ENCODE measurements around the gene LPP. TPM values are rescaled to one million over a fixed set of nuclear protein-coding genes. Genes with fewer than 3 reads are reported as not detected.

The LPP gene
- total RNA-seq, 1 experiment from 2014 or later, result 20.4 TPM

- ChIA-PET POLR2A (ENCODE audit: unreplicated experiment) (no interaction called here), CTCF (no interaction called here)
- no peaks in the 10 kb centered on the region for H4K20me1 ChIP-seq (ENCODE audit: low read length)
- no peak overlapping the region for H3K4me2 ChIP-seq (ENCODE audit: low read length)
- no peaks in the 10 kb centered on the region for H3K9me2 ChIP-seq (replicated peaks; ENCODE audit: low read length)
- no peaks in the 10 kb centered on the region for H3K4me1 ChIP-seq (ENCODE audit: insufficient read depth, low read length)
- DNase-seq, result no peak
- no peaks in the 10 kb centered on the region for H3K9me3 ChIP-seq (ENCODE audit: low read length)
- no peak overlapping the region for H3K9ac ChIP-seq (ENCODE audit: low read length)
- H3K27me3 ChIP-seq (ENCODE audit: low read length), result no peaks in the 10 kb centered on the region
- no peaks in the 10 kb centered on the region for H3K36me3 ChIP-seq (ENCODE audit: low read depth, low read length)
- intact Hi-C loops (cut with micrococcal nuclease), result no loop called here
- H3F3A ChIP-seq (ENCODE audit: low read length, unreplicated experiment), result no peaks in the 10 kb centered on the region
- BruUV-seq (replicated peaks), result no TSS peak
- TF ChIP-seq, protein P1, sequence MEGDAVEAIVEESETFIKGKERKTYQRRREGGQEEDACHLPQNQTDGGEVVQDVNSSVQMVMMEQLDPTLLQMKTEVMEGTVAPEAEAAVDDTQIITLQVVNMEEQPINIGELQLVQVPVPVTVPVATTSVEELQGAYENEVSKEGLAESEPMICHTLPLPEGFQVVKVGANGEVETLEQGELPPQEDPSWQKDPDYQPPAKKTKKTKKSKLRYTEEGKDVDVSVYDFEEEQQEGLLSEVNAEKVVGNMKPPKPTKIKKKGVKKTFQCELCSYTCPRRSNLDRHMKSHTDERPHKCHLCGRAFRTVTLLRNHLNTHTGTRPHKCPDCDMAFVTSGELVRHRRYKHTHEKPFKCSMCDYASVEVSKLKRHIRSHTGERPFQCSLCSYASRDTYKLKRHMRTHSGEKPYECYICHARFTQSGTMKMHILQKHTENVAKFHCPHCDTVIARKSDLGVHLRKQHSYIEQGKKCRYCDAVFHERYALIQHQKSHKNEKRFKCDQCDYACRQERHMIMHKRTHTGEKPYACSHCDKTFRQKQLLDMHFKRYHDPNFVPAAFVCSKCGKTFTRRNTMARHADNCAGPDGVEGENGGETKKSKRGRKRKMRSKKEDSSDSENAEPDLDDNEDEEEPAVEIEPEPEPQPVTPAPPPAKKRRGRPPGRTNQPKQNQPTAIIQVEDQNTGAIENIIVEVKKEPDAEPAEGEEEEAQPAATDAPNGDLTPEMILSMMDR (conservative IDR thresholded peaks at IDR 0.05; ENCODE audit: low read depth, low read length), result no peak
- TF ChIP-seq EZH2phosphoT487 (IDR thresholded peaks at IDR 0.05; ENCODE audit: borderline replicate concordance, low read length), result no peak
- no peak for TF ChIP-seq EZH2 (IDR thresholded peaks at IDR 0.05; ENCODE audit: low read length, unreplicated experiment)
- H3K4me3 ChIP-seq (ENCODE audit: low read length), result no peak overlapping the region
- no peak overlapping the region for H2AFZ ChIP-seq (ENCODE audit: low read length)
- no peaks in the 10 kb centered on the region for H3K79me2 ChIP-seq (ENCODE audit: low read length)
- no peak for ATAC-seq
- no peak overlapping the region for H3K27ac ChIP-seq (ENCODE audit: low read length)
Observed at GRCh38 chr3:188782613-188783124, 628.7 kb downstream of the LPP start.

- H3K9me3 ChIP-seq (ENCODE audit: low read length), result no peaks in the 10 kb centered on the region
Observed at GRCh38 chr3:188786424-188786823, 632.5 kb downstream of the LPP start.

DNA sequence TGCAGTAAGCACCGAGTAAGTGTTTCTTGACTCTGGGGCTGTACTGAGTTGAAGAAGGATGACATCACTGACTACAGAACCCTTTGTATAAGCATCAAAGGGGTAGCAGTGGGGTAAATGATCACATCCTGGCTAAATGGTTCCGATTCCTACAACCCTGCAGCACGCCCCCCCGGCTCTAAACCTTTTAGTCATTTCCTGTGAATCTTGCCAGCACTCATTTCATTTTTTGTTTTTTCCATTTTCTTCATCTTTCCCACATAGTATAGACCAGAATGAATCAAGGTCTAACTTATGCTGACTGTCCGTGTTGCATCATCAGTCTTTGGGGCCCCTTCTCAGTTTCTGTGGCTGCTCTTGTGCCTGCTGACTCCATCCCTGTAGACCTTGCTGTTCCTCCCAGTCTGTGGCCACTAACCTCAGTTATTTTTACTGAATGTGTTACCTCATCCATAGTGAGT lies 634.7 kb downstream of the LPP start:
- no peak overlapping the region for H3K4me2 ChIP-seq (ENCODE audit: low read length)
- H3F3A ChIP-seq (ENCODE audit: low read length, unreplicated experiment), result no peaks in the 10 kb centered on the region
- intact Hi-C loops (cut with micrococcal nuclease), result no loop called here
- no peaks in the 10 kb centered on the region for H3K79me2 ChIP-seq (ENCODE audit: low read length)
- no TSS peak for BruUV-seq (replicated peaks)
- ATAC-seq (peak; percentile 68), DNase-seq (peak; percentile 45)
- no peak overlapping the region for H3K27ac ChIP-seq (ENCODE audit: low read length)
- H3K4me3 ChIP-seq (ENCODE audit: low read length), result no peak overlapping the region
- no peaks in the 10 kb centered on the region for H4K20me1 ChIP-seq (ENCODE audit: low read length)
- no peaks in the 10 kb centered on the region for H3K9me2 ChIP-seq (replicated peaks; ENCODE audit: low read length)
- H2AFZ ChIP-seq (ENCODE audit: low read length), result no peak overlapping the region
- ChIA-PET CTCF (no interaction called here), POLR2A (ENCODE audit: unreplicated experiment) (no interaction called here)
- TF ChIP-seq EZH2 (IDR thresholded peaks at IDR 0.05; ENCODE audit: low read length, unreplicated experiment), result no peak
- TF ChIP-seq, protein P1 (conservative IDR thresholded peaks at IDR 0.05; ENCODE audit: low read depth, low read length), result no peak
- no peak for TF ChIP-seq EZH2phosphoT487 (IDR thresholded peaks at IDR 0.05; ENCODE audit: borderline replicate concordance, low read length)
- peaks cover 10% of the 10 kb centered on the region; the same call in 1 of the 2 replicates for H3K4me1 ChIP-seq (ENCODE audit: insufficient read depth, low read length)
- no peak overlapping the region for H3K9ac ChIP-seq (ENCODE audit: low read length)
- H3K9me3 ChIP-seq (ENCODE audit: low read length), result no peaks in the 10 kb centered on the region
- H3K27me3 ChIP-seq (ENCODE audit: low read length), result no peaks in the 10 kb centered on the region
- H3K36me3 ChIP-seq (ENCODE audit: low read depth, low read length), result no peaks in the 10 kb centered on the region

More at GRCh38 chr3:188786424-188786823, 632.5 kb downstream of the LPP start:
- no peaks in the 10 kb centered on the region for H3K36me3 ChIP-seq (ENCODE audit: low read depth, low read length)
- no peak overlapping the region for H3K27ac ChIP-seq (ENCODE audit: low read length)
- H3K27me3 ChIP-seq (ENCODE audit: low read length), result no peaks in the 10 kb centered on the region
- peak; percentile 7 for DNase-seq
- no peaks in the 10 kb centered on the region for H3K79me2 ChIP-seq (ENCODE audit: low read length)
- intact Hi-C loops (cut with micrococcal nuclease), result no loop called here
- no peak overlapping the region for H3K4me3 ChIP-seq (ENCODE audit: low read length)
- ChIA-PET CTCF (no interaction called here), POLR2A (ENCODE audit: unreplicated experiment) (no interaction called here)
- H3K9me2 ChIP-seq (replicated peaks; ENCODE audit: low read length), result no peaks in the 10 kb centered on the region
- no peak overlapping the region for H3K4me2 ChIP-seq (ENCODE audit: low read length)
- BruUV-seq (replicated peaks), result no TSS peak
- H3K9ac ChIP-seq (ENCODE audit: low read length), result no peak overlapping the region
- no peak overlapping the region for H2AFZ ChIP-seq (ENCODE audit: low read length)
- peaks cover 10% of the 10 kb centered on the region; the same call in 1 of the 2 replicates for H3K4me1 ChIP-seq (ENCODE audit: insufficient read depth, low read length)
- TF ChIP-seq, protein P1 (conservative IDR thresholded peaks at IDR 0.05; ENCODE audit: low read depth, low read length), result no peak
- TF ChIP-seq EZH2phosphoT487 (IDR thresholded peaks at IDR 0.05; ENCODE audit: borderline replicate concordance, low read length) (no peak), EZH2 (IDR thresholded peaks at IDR 0.05; ENCODE audit: low read length, unreplicated experiment) (no peak)
- H3F3A ChIP-seq (ENCODE audit: low read length, unreplicated experiment), result no peaks in the 10 kb centered on the region
- H4K20me1 ChIP-seq (ENCODE audit: low read length), result no peaks in the 10 kb centered on the region
- ATAC-seq, result no peak

Measured in PC-3 (cell line).